GM21447 (cell line): ENCODE measurements around the gene MAMLD1.

Experiments used
- ATAC-seq: cut with Tn5 transposase; IDR thresholded peaks from one replicate; pipeline ENCODE4 v1.9.1; 2021; ENCODE audit not compliant: unreplicated experiment

Gene MAMLD1

GRCh38 chrX:150405576-150405975 lies 42.5 kb downstream of the MAMLD1 start:
- ATAC-seq: no peak

GRCh38 chrX:150406596-150406995 lies 43.5 kb downstream of the MAMLD1 start:
- ATAC-seq: no peak

- no peak for ATAC-seq
Measured at GRCh38 chrX:150408007-150408406, 44.9 kb downstream of the MAMLD1 start.

- no peak for ATAC-seq
Measured at GRCh38 chrX:150408561-150408960, 45.4 kb downstream of the MAMLD1 start.

- no peak for ATAC-seq
Measured at GRCh38 chrX:150409486-150409885, 46.4 kb downstream of the MAMLD1 start.

GRCh38 chrX:150409964-150410363 lies 46.8 kb downstream of the MAMLD1 start:
- ATAC-seq: no peak

GRCh38 chrX:150410513-150410912 lies 47.4 kb downstream of the MAMLD1 start:
- ATAC-seq: no peak

GRCh38 chrX:150411656-150412055 lies 48.5 kb downstream of the MAMLD1 start:
- ATAC-seq: no peak

GRCh38 chrX:150414228-150414627 lies 51.1 kb downstream of the MAMLD1 start:
- ATAC-seq: no peak

- ATAC-seq: no peak
Measured at GRCh38 chrX:150416469-150416868, 53.4 kb downstream of the MAMLD1 start.

- ATAC-seq: no peak
Measured at GRCh38 chrX:150421816-150422215, 58.7 kb downstream of the MAMLD1 start.

GRCh38 chrX:150429594-150429993 lies 66.5 kb downstream of the MAMLD1 start:
- ATAC-seq: no peak

GRCh38 chrX:150436195-150436594 lies 73.1 kb downstream of the MAMLD1 start:
- ATAC-seq: no peak

GRCh38 chrX:150438165-150438564 lies 75.0 kb downstream of the MAMLD1 start:
- no peak for ATAC-seq

GRCh38 chrX:150446151-150446550 lies 83.0 kb downstream of the MAMLD1 start:
- no peak for ATAC-seq

GRCh38 chrX:150446995-150447394 lies 83.9 kb downstream of the MAMLD1 start:
- ATAC-seq: no peak

- no peak for ATAC-seq
Measured at GRCh38 chrX:150449313-150449712, 86.2 kb downstream of the MAMLD1 start.

- ATAC-seq: no peak
Measured at GRCh38 chrX:150450519-150451177, 87.5 kb downstream of the MAMLD1 start.

GRCh38 chrX:150451953-150452352 lies 88.8 kb downstream of the MAMLD1 start:
- ATAC-seq: no peak

GRCh38 chrX:150454083-150454482 lies 91.0 kb downstream of the MAMLD1 start:
- no peak for ATAC-seq

- no peak for ATAC-seq
Measured at GRCh38 chrX:150454508-150455214, 91.5 kb downstream of the MAMLD1 start.

- ATAC-seq: no peak
Measured at GRCh38 chrX:150455215-150455608, 92.1 kb downstream of the MAMLD1 start.

- ATAC-seq: no peak
Measured at GRCh38 chrX:150456466-150456865, 93.3 kb downstream of the MAMLD1 start.
